HG02642 (cell line): ENCODE measurements around the gene SENP8.

Experiments used
- ATAC-seq: cut with Tn5 transposase; IDR thresholded peaks from one replicate; pipeline ENCODE4 v1.9.1; 2021; ENCODE audit warnings: mild to moderate bottlenecking; ENCODE audit not compliant: unreplicated experiment, poor library complexity

The SENP8 gene

GRCh38 chr15:72112805-72113204, 5.4 kb upstream of the SENP8 start:
- no peak for ATAC-seq

GRCh38 chr15:72113347-72114031, 4.7 kb upstream of the SENP8 start:
- ATAC-seq = no peak

GRCh38 chr15:72116731-72117485, 1.3 kb upstream of the SENP8 start:
- peak; percentile 0 for ATAC-seq

- ATAC-seq = peak; percentile 73
Measured at GRCh38 chr15:72117486-72118016, 652 bp upstream of the SENP8 start.

- ATAC-seq = no peak
Measured at GRCh38 chr15:72124218-72124617, 6.0 kb downstream of the SENP8 start.

- no peak for ATAC-seq
Measured at GRCh38 chr15:72127724-72128322, 9.6 kb downstream of the SENP8 start.

- no peak for ATAC-seq
Measured at GRCh38 chr15:72128359-72128758, 10.2 kb downstream of the SENP8 start.

GRCh38 chr15:72130272-72130671, 12.1 kb downstream of the SENP8 start:
- ATAC-seq = no peak

GRCh38 chr15:72131922-72132321, 13.7 kb downstream of the SENP8 start:
- ATAC-seq = no peak

- no peak for ATAC-seq
Measured at GRCh38 chr15:72133211-72133610, 15.0 kb downstream of the SENP8 start.

GRCh38 chr15:72135719-72136118, 17.5 kb downstream of the SENP8 start:
- no peak for ATAC-seq

GRCh38 chr15:72136170-72137051, 18.2 kb downstream of the SENP8 start:
- ATAC-seq = no peak

GRCh38 chr15:72139667-72140066, 21.5 kb downstream of the SENP8 start:
- ATAC-seq = no peak

- no peak for ATAC-seq
Measured at GRCh38 chr15:72140088-72140487, 21.9 kb downstream of the SENP8 start.

- peak; percentile 100 for ATAC-seq
Measured at GRCh38 chr15:72141171-72142084, 23.2 kb downstream of the SENP8 start.

GRCh38 chr15:72146221-72146620, 28.0 kb downstream of the SENP8 start:
- ATAC-seq = no peak

GRCh38 chr15:72146934-72147333, 28.7 kb downstream of the SENP8 start:
- ATAC-seq = no peak

GRCh38 chr15:72147418-72147817, 29.2 kb downstream of the SENP8 start:
- no peak for ATAC-seq

GRCh38 chr15:72153269-72154000, 35.2 kb downstream of the SENP8 start:
- ATAC-seq = no peak
